Measurements from ENCODE around the gene UST.

The UST gene

GRCh38 chr6:148803979-148804378, 57.1 kb downstream of the UST start:
- H2BK15ac ChIP-seq (replicated peaks; ENCODE audit: low read depth), result no peak overlapping the region
- no peak overlapping the region for H3K4ac ChIP-seq (ENCODE audit: low read depth, low read length)
- no CpG with 5 or more reads among the region's 6 CpGs for WGBS (ENCODE audit: extremely low coverage, insufficient coverage, low lambda C conversion rate)

GRCh38 chr6:148805777-148806176, 58.9 kb downstream of the UST start:
- no peaks in the 10 kb centered on the region for H3K27me3 ChIP-seq (ENCODE audit: insufficient read depth, low read length, poor library complexity)
- H3K4ac ChIP-seq (ENCODE audit: low read depth, low read length), result no peak overlapping the region
- H4K8ac ChIP-seq (ENCODE audit: low read depth, low read length), result no peak overlapping the region
- no peak overlapping the region for H4K5ac ChIP-seq (ENCODE audit: low read length)
- H2BK120ac ChIP-seq (ENCODE audit: low read depth, low read length), result no peak overlapping the region
- no peak overlapping the region for H3K18ac ChIP-seq (ENCODE audit: low read length)
- H3K79me2 ChIP-seq (ENCODE audit: control insufficient read depth, insufficient read depth, low read length), result peaks cover 28% of the 10 kb centered on the region
- H3K23ac ChIP-seq (ENCODE audit: low read length), result no peak overlapping the region
- peaks cover 3% of the 10 kb centered on the region for H3K4me1 ChIP-seq (ENCODE audit: control insufficient read depth, low read depth, low read length)
- H3K56ac ChIP-seq (ENCODE audit: low read length), result no peak overlapping the region
- H3K27ac ChIP-seq (ENCODE audit: low read depth, low read length), result no peak overlapping the region
- H2AK5ac ChIP-seq (ENCODE audit: low read length), result no peak overlapping the region
- H2BK5ac ChIP-seq (ENCODE audit: low read length), result no peak overlapping the region
- H3K4me3 ChIP-seq (ENCODE audit: low read length), result no peak overlapping the region
- no peak overlapping the region for H3K4me2 ChIP-seq (ENCODE audit: low read length)
- no peak overlapping the region for H3K9ac ChIP-seq (ENCODE audit: low read length)
- no peaks in the 10 kb centered on the region for H3K36me3 ChIP-seq (ENCODE audit: control insufficient read depth, insufficient read depth, low read length)
- no peak for DNase-seq
- no peak overlapping the region for H2BK15ac ChIP-seq (replicated peaks; ENCODE audit: low read depth)
- peaks cover 18% of the 10 kb centered on the region for H3K79me1 ChIP-seq (ENCODE audit: low read length)
- WGBS (ENCODE audit: extremely low coverage, insufficient coverage, low lambda C conversion rate), result no CpG with 5 or more reads among the region's 4 CpGs

More at GRCh38 chr6:148803979-148804378, 57.1 kb downstream of the UST start:
- Histone ChIP-seq H3K56ac (ENCODE audit: low read length) (no peak overlapping the region), H3K23ac (ENCODE audit: low read length) (no peak overlapping the region), H3K79me1 (ENCODE audit: low read length) (peaks cover 15% of the 10 kb centered on the region), H2BK120ac (ENCODE audit: low read depth, low read length) (no peak overlapping the region), H3K27me3 (ENCODE audit: insufficient read depth, low read length, poor library complexity) (no peaks in the 10 kb centered on the region), H3K18ac (ENCODE audit: low read length) (no peak overlapping the region), H4K5ac (ENCODE audit: low read length) (no peak overlapping the region), H3K36me3 (ENCODE audit: control insufficient read depth, insufficient read depth, low read length) (no peaks in the 10 kb centered on the region), H4K8ac (ENCODE audit: low read depth, low read length) (no peak overlapping the region), H3K4me2 (ENCODE audit: low read length) (no peak overlapping the region), H3K9ac (ENCODE audit: low read length) (no peak overlapping the region), H3K4me3 (ENCODE audit: low read length) (no peak overlapping the region), H2AK5ac (ENCODE audit: low read length) (no peak overlapping the region), H3K27ac (ENCODE audit: low read depth, low read length) (no peak overlapping the region), H3K79me2 (ENCODE audit: control insufficient read depth, insufficient read depth, low read length) (peaks cover 24% of the 10 kb centered on the region), H3K4me1 (ENCODE audit: control insufficient read depth, low read depth, low read length) (peaks cover 3% of the 10 kb centered on the region), H2BK5ac (ENCODE audit: low read length) (no peak overlapping the region)
- DNase-seq, result no peak

GRCh38 chr6:148807784-148808183, 61.0 kb downstream of the UST start:
- Histone ChIP-seq H3K56ac (ENCODE audit: low read length) (no peak overlapping the region), H4K5ac (ENCODE audit: low read length) (no peak overlapping the region), H2AK5ac (ENCODE audit: low read length) (no peak overlapping the region), H4K8ac (ENCODE audit: low read depth, low read length) (no peak overlapping the region), H2BK5ac (ENCODE audit: low read length) (no peak overlapping the region), H3K4me3 (ENCODE audit: low read length) (no peak overlapping the region), H3K4me2 (ENCODE audit: low read length) (no peak overlapping the region), H2BK15ac (replicated peaks; ENCODE audit: low read depth) (no peak overlapping the region), H3K79me2 (ENCODE audit: control insufficient read depth, insufficient read depth, low read length) (peaks cover 23% of the 10 kb centered on the region), H3K27me3 (ENCODE audit: insufficient read depth, low read length, poor library complexity) (no peaks in the 10 kb centered on the region), H3K4ac (ENCODE audit: low read depth, low read length) (no peak overlapping the region), H3K27ac (ENCODE audit: low read depth, low read length) (no peak overlapping the region), H3K36me3 (ENCODE audit: control insufficient read depth, insufficient read depth, low read length) (no peaks in the 10 kb centered on the region), H3K4me1 (ENCODE audit: control insufficient read depth, low read depth, low read length) (peaks cover 3% of the 10 kb centered on the region), H3K18ac (ENCODE audit: low read length) (no peak overlapping the region), H3K23ac (ENCODE audit: low read length) (no peak overlapping the region), H3K9ac (ENCODE audit: low read length) (no peak overlapping the region), H3K79me1 (ENCODE audit: low read length) (peaks cover 16% of the 10 kb centered on the region), H2BK120ac (ENCODE audit: low read depth, low read length) (no peak overlapping the region)
- no peak for DNase-seq
- no CpG with 5 or more reads among the region's 7 CpGs for WGBS (ENCODE audit: extremely low coverage, insufficient coverage, low lambda C conversion rate)

- no peak overlapping the region for H3K56ac ChIP-seq (ENCODE audit: low read length)
- H3K79me2 ChIP-seq (ENCODE audit: control insufficient read depth, insufficient read depth, low read length), result peaks cover 19% of the 10 kb centered on the region
- H3K4me3 ChIP-seq (ENCODE audit: low read length), result no peak overlapping the region
- no peak overlapping the region for H2BK5ac ChIP-seq (ENCODE audit: low read length)
- peaks cover 16% of the 10 kb centered on the region for H3K79me1 ChIP-seq (ENCODE audit: low read length)
- H3K4me1 ChIP-seq (ENCODE audit: control insufficient read depth, low read depth, low read length), result peaks cover 3% of the 10 kb centered on the region
- no peak overlapping the region for H2BK15ac ChIP-seq (replicated peaks; ENCODE audit: low read depth)
- no CpG with 5 or more reads among the region's 5 CpGs for WGBS (ENCODE audit: extremely low coverage, insufficient coverage, low lambda C conversion rate)
- no peak for DNase-seq
- no peak overlapping the region for H2AK5ac ChIP-seq (ENCODE audit: low read length)
- no peaks in the 10 kb centered on the region for H3K27me3 ChIP-seq (ENCODE audit: insufficient read depth, low read length, poor library complexity)
- H2BK120ac ChIP-seq (ENCODE audit: low read depth, low read length), result no peak overlapping the region
- no peaks in the 10 kb centered on the region for H3K36me3 ChIP-seq (ENCODE audit: control insufficient read depth, insufficient read depth, low read length)
- no peak overlapping the region for H3K4ac ChIP-seq (ENCODE audit: low read depth, low read length)
- no peak overlapping the region for H4K5ac ChIP-seq (ENCODE audit: low read length)
- no peak overlapping the region for H3K9ac ChIP-seq (ENCODE audit: low read length)
- no peak overlapping the region for H3K18ac ChIP-seq (ENCODE audit: low read length)
- H4K8ac ChIP-seq (ENCODE audit: low read depth, low read length), result no peak overlapping the region
- no peak overlapping the region for H3K23ac ChIP-seq (ENCODE audit: low read length)
- no peak overlapping the region for H3K27ac ChIP-seq (ENCODE audit: low read depth, low read length)
- no peak overlapping the region for H3K4me2 ChIP-seq (ENCODE audit: low read length)
Measured at GRCh38 chr6:148808786-148809304, 62.0 kb downstream of the UST start.

- Histone ChIP-seq H3K4me3 (ENCODE audit: low read length) (no peak overlapping the region), H3K79me2 (ENCODE audit: control insufficient read depth, insufficient read depth, low read length) (peaks cover 17% of the 10 kb centered on the region), H2BK120ac (ENCODE audit: low read depth, low read length) (no peak overlapping the region), H3K4me2 (ENCODE audit: low read length) (no peak overlapping the region), H3K79me1 (ENCODE audit: low read length) (peaks cover 24% of the 10 kb centered on the region), H3K27ac (ENCODE audit: low read depth, low read length) (no peak overlapping the region), H3K56ac (ENCODE audit: low read length) (no peak overlapping the region), H4K8ac (ENCODE audit: low read depth, low read length) (no peak overlapping the region), H3K4me1 (ENCODE audit: control insufficient read depth, low read depth, low read length) (peaks cover 4% of the 10 kb centered on the region), H3K27me3 (ENCODE audit: insufficient read depth, low read length, poor library complexity) (no peaks in the 10 kb centered on the region), H2AK5ac (ENCODE audit: low read length) (no peak overlapping the region), H3K9ac (ENCODE audit: low read length) (no peak overlapping the region), H3K23ac (ENCODE audit: low read length) (no peak overlapping the region), H2BK15ac (replicated peaks; ENCODE audit: low read depth) (no peak overlapping the region), H4K5ac (ENCODE audit: low read length) (no peak overlapping the region), H2BK5ac (ENCODE audit: low read length) (no peak overlapping the region), H3K4ac (ENCODE audit: low read depth, low read length) (no peak overlapping the region), H3K18ac (ENCODE audit: low read length) (no peak overlapping the region), H3K36me3 (ENCODE audit: control insufficient read depth, insufficient read depth, low read length) (no peaks in the 10 kb centered on the region)
- no peak for DNase-seq
- no CpG with 5 or more reads among the region's 5 CpGs for WGBS (ENCODE audit: extremely low coverage, insufficient coverage, low lambda C conversion rate)
Measured at GRCh38 chr6:148811459-148811858, 64.6 kb downstream of the UST start.

- Histone ChIP-seq H3K56ac (ENCODE audit: low read length) (no peak overlapping the region), H3K4me3 (ENCODE audit: low read length) (no peak overlapping the region), H3K36me3 (ENCODE audit: control insufficient read depth, insufficient read depth, low read length) (no peaks in the 10 kb centered on the region), H3K9ac (ENCODE audit: low read length) (no peak overlapping the region), H3K79me1 (ENCODE audit: low read length) (peaks cover 17% of the 10 kb centered on the region), H2BK15ac (replicated peaks; ENCODE audit: low read depth) (no peak overlapping the region), H3K18ac (ENCODE audit: low read length) (no peak overlapping the region), H3K4ac (ENCODE audit: low read depth, low read length) (no peak overlapping the region), H3K23ac (ENCODE audit: low read length) (no peak overlapping the region), H2AK5ac (ENCODE audit: low read length) (no peak overlapping the region), H2BK5ac (ENCODE audit: low read length) (no peak overlapping the region), H3K27ac (ENCODE audit: low read depth, low read length) (no peak overlapping the region), H3K4me1 (ENCODE audit: control insufficient read depth, low read depth, low read length) (peaks cover 12% of the 10 kb centered on the region), H3K27me3 (ENCODE audit: insufficient read depth, low read length, poor library complexity) (no peaks in the 10 kb centered on the region), H3K79me2 (ENCODE audit: control insufficient read depth, insufficient read depth, low read length) (peaks cover 9% of the 10 kb centered on the region), H2BK120ac (ENCODE audit: low read depth, low read length) (no peak overlapping the region), H4K5ac (ENCODE audit: low read length) (no peak overlapping the region), H3K4me2 (ENCODE audit: low read length) (no peak overlapping the region), H4K8ac (ENCODE audit: low read depth, low read length) (no peak overlapping the region)
- WGBS (ENCODE audit: extremely low coverage, insufficient coverage, low lambda C conversion rate), result no CpG with 5 or more reads among the region's 5 CpGs
- DNase-seq, result no peak
Measured at GRCh38 chr6:148814082-148814790, 67.4 kb downstream of the UST start.

Measured in mesendoderm (in vitro differentiated cells).